HL-60/S4 (cell line): ENCODE measurements around the gene CHRM3.
"Not testable (repeated sequence)": the region's sequence is repeated elsewhere in the genome, so short reads cannot be mapped to it uniquely, and the experiment has no call there.

Experiments
- in situ Hi-C: fragments of 300-500 bp; cut with MboI; formaldehyde crosslinking; loops from 2 replicates; pipeline ENCODE4 v1.14.3; 2022; ENCODE audit warnings: low sequenced_read_pairs

CHRM3 gene

DNA sequence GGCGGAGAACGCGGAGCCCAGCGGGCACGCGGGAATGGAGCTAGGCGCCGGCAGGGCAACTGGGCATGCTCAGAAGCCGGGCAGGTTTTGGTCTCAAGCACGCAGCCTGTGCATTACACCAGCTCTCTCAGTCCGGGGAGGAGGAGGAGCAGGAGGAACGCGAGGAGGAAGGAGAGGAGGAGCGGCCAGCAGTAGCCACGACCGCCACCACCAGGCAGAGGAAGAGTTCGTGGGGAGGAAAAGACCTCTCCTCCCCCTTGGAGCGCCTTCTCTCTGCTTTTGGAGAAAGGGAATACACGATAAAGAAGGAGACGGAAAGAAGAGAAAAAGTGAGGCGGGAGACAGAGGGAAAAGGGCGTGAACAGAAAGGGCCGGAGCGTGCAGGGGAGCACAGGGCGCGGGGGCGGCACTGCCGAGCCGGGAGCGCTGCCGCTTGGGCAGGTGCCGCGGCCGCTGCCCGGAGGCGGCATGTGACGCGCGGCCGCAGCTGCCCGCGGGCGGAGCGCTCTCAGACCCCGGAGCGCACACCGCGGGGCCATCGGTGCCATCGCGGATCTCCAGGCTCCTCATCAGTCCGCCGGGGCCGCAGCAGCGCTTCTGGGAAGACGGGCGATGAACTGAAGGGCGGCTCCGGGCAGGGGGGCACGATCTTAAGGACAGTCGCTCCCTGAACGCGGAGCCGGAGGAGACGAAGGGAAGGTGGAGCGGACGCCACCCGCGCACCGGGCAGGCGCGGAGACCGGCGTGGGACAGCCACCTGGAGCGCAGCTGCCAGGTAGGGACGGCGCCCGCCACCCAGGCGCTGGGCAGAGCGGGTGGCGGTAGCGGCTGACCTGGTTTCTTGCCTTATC, at the start of gene CHRM3:
CHRM3 (plus strand) TSS at position 116 of the 851 bp plus-strand sequence. CDS start 520,884 bp downstream, outside the sequence.
- in situ Hi-C loops: no loop called here

DNA sequence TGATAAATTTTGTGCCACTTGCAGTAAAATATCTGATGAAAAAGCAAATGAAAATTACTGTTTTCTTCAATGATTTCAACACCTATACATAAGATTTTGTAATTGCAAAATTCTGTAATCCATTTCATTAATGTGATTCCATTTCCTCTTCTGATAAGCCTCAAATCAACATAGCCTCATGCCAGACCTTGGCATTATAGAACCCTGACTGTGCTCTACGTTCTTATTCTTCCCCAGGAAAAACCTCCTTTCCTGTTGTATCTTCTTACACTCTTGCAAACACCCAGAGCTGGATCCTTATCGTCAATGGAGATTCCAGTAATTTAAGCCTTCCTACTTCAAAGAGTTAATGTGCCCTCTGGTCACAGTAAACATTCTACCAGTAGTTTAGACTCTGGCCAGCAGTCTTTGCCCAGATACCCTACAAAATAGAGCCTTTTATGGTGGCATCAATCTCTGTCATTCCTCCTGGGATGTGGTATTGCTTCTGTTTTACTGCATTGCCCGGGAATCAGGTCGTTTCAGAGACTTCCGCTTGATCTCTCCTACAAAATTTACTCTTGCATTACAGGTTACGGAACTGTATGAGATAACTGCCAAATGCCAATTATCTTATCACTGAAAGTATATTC, 48.5 kb upstream of the CHRM3 start:
- in situ Hi-C loops: no loop called here

DNA sequence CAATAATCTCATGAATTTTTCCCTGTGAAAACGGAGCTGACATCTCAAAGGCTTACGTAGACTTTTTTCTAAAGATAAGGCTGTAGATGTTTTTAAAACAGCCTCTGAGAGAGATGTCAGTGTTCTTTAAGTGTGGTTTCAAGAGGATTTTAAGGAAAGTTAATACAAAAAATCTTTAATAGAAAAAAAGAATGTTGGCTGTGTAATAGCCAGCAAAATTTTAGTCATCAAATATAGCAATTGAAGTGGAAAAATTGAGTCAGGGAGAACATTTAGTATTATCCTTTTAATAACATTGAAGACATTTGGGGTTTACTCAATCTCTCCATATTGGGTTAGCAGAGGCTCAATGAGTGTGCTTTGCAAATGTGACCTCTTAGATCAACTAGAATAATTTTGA, 38.6 kb upstream of the CHRM3 start:
- in situ Hi-C loops: no loop called here

DNA sequence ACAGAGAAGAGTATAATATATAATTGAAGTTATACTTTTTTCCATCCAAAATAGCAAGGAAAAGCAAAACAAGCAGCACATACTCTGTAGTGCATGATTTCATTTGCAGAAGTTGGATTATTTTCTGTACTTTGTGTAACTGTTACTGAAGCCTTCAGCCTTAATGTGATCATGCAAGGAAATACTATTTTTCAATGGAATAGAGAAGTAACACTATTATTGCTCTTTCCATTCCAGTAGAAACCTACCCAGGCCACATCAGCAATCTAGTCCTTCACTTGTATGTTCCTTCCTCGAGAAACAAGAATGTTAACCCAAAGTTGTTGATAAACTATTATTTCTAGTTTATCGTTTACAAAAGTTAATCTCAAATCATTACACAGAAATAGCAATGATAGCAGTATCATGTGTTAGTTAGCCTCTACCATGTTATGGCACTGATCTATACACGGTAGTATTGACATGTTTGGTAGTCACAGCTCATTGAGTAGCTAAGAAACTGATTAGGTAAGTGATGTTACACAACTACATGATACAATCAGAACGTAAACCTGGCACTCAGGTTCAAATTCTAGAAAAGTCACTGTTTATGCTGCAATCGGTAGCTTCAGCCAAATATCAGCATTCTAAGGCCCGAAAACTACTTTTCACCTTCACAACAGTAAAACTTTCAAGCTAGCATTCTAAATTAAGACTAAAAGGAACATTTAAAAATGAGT, 37.6 kb upstream of the CHRM3 start:
- in situ Hi-C loops: no loop called here

DNA sequence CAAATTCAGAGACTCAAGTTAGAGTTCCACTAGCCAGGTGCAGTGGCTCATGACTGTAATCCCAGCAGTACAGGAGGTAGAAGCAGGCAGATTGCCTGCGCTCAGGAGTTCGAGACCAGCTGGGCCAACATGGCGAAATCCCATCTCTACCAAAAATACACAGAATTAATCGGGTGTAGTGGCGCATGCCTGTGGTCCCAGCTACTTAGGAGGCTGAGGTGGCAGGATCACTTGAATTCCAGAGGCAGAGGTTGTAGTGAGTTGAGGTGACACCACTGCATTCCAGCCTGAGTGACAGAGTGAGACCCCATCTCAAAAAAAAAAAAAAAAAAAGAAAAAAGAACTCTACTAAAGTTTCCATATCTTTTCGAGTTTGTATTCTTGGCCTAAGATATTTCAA, 36.7 kb upstream of the CHRM3 start:
- in situ Hi-C loops: no loop called here

DNA sequence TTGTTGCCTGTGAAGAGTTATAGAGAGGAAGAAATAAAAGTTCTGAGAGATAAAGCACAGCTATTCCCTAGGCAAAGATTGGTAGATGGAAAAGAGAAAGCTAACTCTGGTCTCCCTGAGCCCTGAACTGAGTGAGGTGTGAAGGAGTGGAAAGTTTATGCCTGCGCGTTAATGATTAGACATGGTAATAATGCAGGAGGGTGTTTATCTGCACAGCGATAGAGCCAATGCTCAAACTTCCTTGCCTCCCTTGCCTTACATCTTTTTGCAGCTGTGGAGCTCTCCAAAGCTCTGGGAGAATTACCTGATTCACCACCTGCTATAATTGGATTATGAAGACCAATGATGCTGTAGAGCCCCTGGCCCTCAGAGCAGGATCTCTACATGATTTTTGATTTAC, 32.8 kb upstream of the CHRM3 start:
- in situ Hi-C loops: no loop called here

DNA sequence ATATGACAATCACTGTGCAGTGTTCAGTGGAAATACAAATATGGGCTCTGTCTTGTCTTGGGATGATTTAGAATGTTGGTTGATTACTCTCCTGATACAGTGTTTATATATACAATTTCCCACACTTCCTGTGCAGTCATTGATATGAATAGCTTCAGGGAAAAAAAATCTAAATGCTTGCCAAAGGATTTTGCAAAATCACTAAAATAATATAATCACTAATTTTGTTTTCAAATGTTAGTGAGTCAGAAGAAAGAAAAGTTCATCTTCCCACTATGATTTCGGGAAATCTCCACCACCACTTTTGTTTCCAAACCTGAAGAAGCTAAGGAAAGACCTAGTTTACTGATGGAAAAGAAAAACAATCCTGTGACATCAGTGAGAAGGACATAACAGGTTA, 32.1 kb upstream of the CHRM3 start:
- in situ Hi-C loops: no loop called here

DNA sequence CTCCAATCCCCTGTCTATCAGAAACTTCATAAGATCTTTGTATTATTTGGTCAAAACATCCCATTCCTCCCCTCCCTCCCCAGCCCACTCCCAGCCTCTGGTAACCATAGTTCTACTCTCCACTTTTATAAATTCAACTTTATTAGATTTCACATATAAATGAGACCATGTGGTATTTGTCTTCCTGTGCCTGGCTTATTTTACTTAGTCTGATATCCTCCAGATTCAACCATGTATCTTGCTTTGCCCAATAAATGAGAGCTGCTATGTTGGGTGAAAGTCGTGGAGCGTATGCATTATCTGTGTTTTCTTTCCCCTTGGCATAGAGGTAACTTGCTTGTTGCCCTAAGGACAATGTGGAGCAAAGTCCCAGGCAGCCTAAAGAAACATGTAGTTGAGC, 28.5 kb upstream of the CHRM3 start:
- in situ Hi-C loops: no loop called here

DNA sequence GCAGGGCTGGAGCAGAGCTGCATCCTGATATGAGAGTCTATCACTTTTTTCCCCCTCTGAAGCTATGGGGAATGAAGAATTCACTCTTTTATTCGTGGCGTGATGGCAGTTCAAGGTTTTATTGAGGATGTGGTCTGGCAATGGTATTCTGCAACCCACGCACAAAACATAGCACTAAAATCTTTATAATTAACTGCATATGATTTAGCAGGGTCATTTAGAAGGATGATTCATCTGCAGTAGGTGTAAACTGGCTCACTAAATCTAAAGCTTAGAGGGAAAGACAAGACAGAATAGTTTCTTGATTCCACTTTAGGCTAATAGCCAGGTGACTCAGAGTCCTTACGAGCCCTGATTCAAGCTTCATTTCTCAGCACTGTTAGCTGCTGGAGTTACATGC, 25.0 kb upstream of the CHRM3 start:
- in situ Hi-C loops: no loop called here

DNA sequence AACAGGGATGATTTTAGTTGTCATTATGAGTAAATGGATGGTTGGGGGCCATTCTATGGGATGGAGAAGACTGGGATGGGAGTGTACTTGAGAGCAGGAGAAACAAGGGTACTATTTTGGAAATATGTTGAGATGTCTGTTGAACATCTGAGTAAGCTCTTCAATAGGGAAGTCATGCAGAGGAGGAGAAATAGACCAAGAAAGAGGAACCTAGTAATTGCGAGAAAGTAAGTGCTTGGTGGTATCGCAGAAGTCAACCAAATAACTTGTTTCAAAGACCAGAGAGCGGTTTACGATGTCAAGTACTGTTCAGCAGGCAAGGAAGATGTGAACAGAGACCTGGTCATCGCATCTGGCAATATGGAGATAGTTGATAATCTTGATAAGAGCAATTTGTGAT, 22.4 kb upstream of the CHRM3 start:
- in situ Hi-C loops: no loop called here

DNA sequence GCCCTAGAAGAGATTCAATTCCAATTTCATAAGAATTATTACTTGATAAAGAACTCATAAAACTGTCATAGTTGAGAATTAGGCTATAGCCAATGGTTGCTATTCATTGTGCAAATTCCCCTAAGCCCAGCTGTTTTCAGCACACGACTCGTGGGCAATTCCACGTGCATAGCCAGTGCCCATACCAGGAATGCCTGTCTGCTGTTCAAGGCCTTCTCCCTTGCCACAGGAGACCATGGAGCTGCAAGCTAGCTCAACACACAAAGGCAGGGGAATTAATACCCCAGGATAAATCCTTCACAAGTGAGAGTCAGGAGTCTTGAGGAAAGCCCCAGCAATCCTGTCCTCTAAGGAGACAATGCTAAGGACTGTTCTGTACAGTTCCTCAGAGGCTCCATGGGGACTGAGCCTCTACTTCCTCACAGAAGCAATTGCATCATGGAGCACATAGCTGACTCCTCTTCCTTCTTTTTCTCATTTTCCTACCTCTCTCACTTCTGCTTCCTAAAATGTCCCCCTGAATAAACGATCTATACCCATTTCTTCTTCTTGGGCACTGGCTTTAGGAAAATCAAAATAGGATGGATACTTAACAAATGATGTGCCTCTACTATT, 19.1 kb upstream of the CHRM3 start:
- in situ Hi-C loops: no loop called here

DNA sequence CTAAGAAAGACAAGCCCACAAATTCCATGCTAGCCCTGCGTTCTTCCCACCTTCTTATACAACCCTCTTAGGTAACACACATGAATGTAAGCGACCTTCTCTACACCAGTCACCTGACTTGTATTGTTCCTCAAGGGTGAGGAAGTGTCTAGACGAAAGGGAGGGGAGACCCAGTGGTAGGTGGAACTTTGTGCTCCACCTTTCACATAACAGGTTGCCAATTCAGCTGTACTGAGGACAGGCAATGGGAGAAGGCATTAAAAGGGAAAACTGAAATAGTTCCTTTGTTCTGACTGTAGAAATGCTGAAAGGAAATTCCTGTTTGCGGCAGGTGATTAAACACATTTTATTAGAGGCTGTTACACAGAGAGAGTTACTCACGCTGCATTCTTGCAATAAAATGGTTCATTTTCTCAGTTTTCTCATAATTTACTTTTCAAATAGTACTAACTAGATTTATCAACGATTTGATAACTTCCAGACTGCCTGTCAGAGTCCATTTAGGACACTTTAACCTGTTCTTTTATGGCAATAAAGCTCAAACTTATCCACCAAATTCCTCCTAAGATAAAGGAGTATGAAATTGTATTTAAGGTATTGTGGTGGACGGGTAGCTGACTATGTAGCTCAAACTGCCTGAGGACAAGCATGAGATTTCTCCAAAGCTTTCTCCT, 17.8 kb upstream of the CHRM3 start:
- in situ Hi-C loops: no loop called here

DNA sequence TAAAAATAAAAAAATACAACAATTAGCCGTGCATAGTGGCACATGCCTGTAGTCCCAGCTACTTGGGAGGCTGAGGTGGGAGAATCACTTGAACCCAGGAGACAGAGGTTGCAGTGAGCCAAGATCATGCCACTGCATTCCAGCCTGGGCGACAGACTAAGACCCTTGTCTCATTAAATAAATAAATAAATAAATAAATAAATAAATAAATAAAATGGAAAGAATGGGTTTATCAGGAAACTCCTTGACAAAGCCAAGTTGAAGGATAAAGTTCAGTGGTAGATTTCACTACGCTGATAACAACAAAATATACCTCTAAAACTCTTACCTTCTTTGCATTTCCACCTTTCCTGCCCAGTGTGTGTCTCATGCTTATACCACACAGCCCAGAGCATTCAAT, 15.5 kb upstream of the CHRM3 start:
- in situ Hi-C loops: not testable (repeated sequence)

DNA sequence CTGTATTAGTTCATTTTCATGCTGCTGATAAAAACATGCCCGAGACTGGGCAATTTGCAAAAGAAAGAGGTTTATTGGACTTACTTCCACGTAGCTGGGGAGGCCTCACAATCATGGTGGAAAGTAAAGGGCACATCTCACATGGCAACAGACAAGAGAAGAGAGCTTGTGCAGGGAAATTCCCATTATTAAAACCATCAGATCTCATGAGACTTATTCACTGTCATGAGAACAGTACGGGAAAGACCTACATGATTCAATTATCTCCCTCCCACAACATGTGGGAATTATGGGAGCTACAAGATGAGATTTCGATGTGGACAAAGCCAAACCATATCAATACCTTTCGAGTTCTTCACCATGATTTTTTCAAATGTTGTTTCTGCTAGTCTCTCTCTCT, 3.7 kb upstream of the CHRM3 start:
- in situ Hi-C loops: no loop called here

DNA sequence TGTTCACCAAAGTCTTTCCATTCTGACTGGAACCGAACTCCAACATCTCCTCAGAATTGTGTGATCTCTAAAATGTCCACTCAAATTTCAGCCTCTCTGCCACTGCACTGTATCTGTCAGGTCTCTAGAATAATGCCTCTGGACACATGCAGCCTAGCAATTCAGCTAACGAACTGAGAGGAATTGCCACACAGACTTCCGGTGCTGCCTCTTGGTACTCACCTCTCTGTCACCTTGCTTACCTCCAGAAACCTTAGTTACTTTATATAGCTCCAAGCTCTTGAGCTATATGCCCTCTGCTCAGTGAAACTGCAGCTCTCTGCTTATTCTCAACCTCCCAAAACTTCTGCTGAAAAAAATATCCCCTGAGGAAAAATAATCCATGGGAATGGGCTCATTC, 2.7 kb upstream of the CHRM3 start:
- in situ Hi-C loops: no loop called here

DNA sequence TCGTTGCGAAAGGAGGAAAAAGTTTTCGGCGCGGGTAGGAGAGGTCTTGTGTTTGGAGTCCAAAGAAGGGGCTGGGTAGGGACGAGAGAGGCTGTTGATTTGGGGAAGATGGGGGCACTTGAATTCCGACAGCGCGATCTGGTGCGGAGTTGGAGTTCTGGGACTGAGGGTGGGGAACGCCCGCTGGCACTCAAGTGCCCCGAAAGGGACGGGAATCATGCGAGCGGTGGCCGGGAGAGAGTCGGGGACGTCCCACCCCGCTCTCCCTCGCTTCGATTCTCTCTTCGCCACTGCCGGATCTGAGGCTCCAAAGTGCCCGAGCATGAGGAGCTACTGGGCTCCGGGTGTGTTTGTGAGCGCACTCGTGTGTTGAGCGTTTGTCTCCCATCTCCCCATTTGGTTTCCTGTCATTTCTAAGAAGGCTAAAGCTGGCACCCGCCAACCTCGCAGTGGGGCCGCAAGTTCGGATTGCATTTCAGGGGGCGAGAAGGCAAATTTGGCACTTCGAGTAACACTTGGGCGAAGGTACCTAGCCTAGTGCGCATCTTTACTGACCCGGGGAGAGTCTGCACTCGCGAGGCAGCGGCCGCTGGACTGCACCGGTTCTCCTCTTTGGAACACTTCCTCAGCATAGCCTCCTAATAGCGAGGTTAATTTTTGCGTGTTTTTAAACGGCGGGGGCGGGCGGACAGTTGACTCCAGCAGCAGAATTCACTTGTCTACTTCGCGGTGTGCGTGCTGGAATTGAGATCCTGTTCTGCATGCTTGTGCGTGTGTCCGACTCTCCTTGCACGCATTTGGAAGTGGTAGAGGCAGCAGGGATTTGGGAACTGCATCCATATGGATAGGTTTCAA, 1.2 kb downstream of the CHRM3 start:
- in situ Hi-C loops: no loop called here

DNA sequence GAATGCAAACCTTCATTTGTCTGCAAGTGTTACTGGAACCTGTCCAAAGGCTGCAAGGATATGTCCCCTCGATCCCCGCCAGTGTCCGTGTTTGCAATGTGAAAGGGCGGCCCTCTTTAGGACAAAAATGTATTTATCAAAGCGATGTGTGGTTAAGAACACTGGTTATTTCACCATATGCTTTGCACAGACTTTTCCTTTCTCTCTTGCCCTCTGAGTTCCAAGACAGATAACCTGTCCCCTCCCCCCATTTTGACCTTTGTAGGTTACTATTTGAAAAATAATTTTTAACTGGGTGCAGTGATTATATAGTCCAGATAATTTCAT, 1.8 kb downstream of the CHRM3 start:
- in situ Hi-C loops: no loop called here

DNA sequence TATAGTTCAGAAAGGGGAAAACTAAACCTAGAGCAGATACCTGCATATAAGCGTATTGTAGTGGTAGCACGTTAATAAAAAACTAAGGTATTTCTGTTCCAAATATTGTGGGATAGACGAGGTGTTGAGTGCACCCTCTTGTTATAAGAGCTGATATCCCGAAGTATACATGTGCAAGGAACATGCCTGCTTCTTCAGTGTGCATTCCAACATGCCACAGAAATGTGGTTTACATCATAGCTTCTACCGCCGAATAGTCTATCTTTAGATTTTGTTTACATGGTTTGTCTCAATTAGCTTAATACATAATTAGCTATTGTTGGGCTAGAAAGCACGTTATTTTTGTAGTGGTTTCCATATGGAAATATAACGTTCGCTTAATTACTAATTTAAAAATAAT, 2.2 kb downstream of the CHRM3 start:
- in situ Hi-C loops: no loop called here

DNA sequence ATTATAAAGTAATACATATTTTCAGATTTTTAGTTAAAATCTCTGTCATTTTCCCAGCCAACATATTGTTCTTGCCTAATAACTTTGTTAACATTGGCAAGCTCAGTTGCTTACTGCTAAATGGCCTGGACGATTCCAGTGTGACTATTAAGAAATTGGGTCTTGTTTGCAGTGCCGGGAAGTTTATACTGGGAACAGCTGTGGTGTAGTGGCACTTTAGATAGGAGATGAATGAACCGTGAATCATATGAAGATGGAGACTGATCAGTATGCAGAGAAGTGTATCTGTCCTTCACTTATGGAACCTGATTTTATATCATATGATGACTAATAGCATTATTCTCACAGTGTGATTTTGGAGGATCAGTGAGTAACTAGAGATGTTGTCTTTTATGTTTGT, 3.3 kb downstream of the CHRM3 start:
- in situ Hi-C loops: no loop called here

DNA sequence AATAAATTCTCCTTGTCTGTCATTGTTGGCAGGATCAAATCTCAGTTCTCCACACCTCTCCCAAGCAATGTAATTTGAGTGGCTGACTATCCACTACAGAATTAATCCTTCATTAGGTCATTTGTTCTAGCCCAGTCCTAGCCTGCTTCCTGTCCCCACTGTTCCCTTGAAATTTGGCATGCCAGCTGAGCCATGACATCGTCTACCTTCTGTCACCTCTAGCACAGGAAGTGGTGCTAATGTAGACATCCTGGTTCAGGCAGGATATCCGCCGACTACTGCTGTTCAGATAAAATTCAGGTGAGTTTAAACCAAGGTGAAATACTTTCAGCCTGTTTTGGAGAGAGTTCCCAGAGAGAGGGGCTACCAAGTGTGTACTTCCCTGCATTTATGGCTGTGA, 5.9 kb downstream of the CHRM3 start:
- in situ Hi-C loops: no loop called here
